CD4-positive, alpha-beta T cell (primary cell): ENCODE results near the gene CIB4. TPM values are rescaled to one million over a fixed set of nuclear protein-coding genes. Genes with fewer than 3 reads are reported as not detected.

Experiments used
- ATAC-seq: fragments of 200-7000 bp; cut with Tn5 transposase; one replicate; pipeline ENCODE4 v1.10.0; 2022; ENCODE audit warnings: mild to moderate bottlenecking; ENCODE audit not compliant: poor library complexity
- CTCF ChIA-PET: fragments of 350-600 bp; sonication (Branson Sonifier 250); formaldehyde crosslinking; loops from one replicate; lab custom pipeline; 2021; ENCODE audit warnings: antibody characterized with exemption, inconsistent platforms; lab: Charles Lee
- POLR2A ChIA-PET: fragments of 350-600 bp; sonication (Branson Sonifier 250); formaldehyde crosslinking; loops from one replicate; lab custom pipeline; 2021; ENCODE audit warnings: antibody characterized with exemption, inconsistent platforms; lab: Charles Lee
- DNase-seq, 14 experiments: peaks; one replicate each; pipeline ENCODE4 v3.0.0-alpha.2; 2013 to 2020; ENCODE audit warnings: mixed read lengths in 2 of 14
- H3K27ac ChIP-seq, 2 donors: one replicate each; pipeline versions ENCODE4 v1.5.1 to v1.7.0; 2013; ENCODE audit warnings: low read length in 2 of 2, low read depth in 1 of 2, mild to moderate bottlenecking in 1 of 2
- H3K27me3 ChIP-seq, 2 experiments: 1 replicate in 1 of 2; 2 replicates in 1 of 2; pipeline versions ENCODE4 v1.6.1 to v1.7.0; 2013; ENCODE audit warnings: low read length in 2 of 2, control low read depth in 1 of 2, mild to moderate bottlenecking in 1 of 2, moderate library complexity in 1 of 2; ENCODE audit not compliant: insufficient read depth in 2 of 2, control insufficient read depth in 1 of 2
- H3K36me3 ChIP-seq: one replicate; pipeline ENCODE4 v1.6.1; 2013; ENCODE audit warnings: low read length, control low read depth; ENCODE audit not compliant: insufficient read depth
- H3K4me1 ChIP-seq: one replicate; pipeline ENCODE4 v1.6.1; 2013; ENCODE audit warnings: low read length, control low read depth; ENCODE audit not compliant: insufficient read depth
- H3K4me3 ChIP-seq: one replicate; pipeline ENCODE4 v1.5.1; 2013; ENCODE audit warnings: mild to moderate bottlenecking, low read length, moderate library complexity
- H3K9me3 ChIP-seq, 2 experiments: 1 replicate in 1 of 2; 2 replicates in 1 of 2; pipeline versions ENCODE4 v1.6.1 to v1.7.0; 2013; ENCODE audit warnings: low read length in 2 of 2, mild to moderate bottlenecking in 2 of 2, control low read depth in 1 of 2, moderate library complexity in 1 of 2; ENCODE audit not compliant: control insufficient read depth in 1 of 2, insufficient read depth in 1 of 2
- H3K27ac Mint-ChIP-seq: one replicate; pipeline ENCODE4 v1.8.0; 2020; ENCODE audit warnings: mixed read lengths
- H3K27me3 Mint-ChIP-seq: one replicate; pipeline ENCODE4 v1.8.0; 2021; ENCODE audit warnings: mixed read lengths
- H3K36me3 Mint-ChIP-seq: one replicate; pipeline ENCODE4 v1.8.0; 2021; ENCODE audit warnings: low read depth, mixed read lengths
- H3K4me1 Mint-ChIP-seq: one replicate; pipeline ENCODE4 v1.8.0; 2021; ENCODE audit warnings: low read depth, mixed read lengths
- H3K4me3 Mint-ChIP-seq: one replicate; pipeline ENCODE4 v1.8.0; 2020; ENCODE audit warnings: mild to moderate bottlenecking, mixed read lengths
- H3K9me3 Mint-ChIP-seq: one replicate; pipeline ENCODE4 v1.8.0; 2020; ENCODE audit warnings: mixed read lengths
- intact Hi-C, 2 experiments: fragments of 100-400 bp; cut with DNase I in 1 of 2; cut with micrococcal nuclease in 1 of 2; formaldehyde crosslinking; loops; one replicate each; pipeline versions ENCODE4 v1.15.1 to v1.9.0; 2023 to 2025; cut with DNase I, micrococcal nuclease
- total RNA-seq, 174 experiments: library from RNA in 2 of 174; stranded (reverse) in 2 of 174; gene quantifications; one replicate each; pipeline ENCODE4 v1.2.3 and lab custom pipeline; 2021 to 2026
- TF ChIP-seq, protein P1 (sequence below): fragments of 200-600 bp; IDR thresholded peaks from one replicate; pipeline ENCODE4 v1.8.0; 2022; ENCODE audit warnings: antibody characterized with exemption, mild to moderate bottlenecking

CIB4 gene
- total RNA-seq, 2 experiments from 2014 or later, result not detected

DNA sequence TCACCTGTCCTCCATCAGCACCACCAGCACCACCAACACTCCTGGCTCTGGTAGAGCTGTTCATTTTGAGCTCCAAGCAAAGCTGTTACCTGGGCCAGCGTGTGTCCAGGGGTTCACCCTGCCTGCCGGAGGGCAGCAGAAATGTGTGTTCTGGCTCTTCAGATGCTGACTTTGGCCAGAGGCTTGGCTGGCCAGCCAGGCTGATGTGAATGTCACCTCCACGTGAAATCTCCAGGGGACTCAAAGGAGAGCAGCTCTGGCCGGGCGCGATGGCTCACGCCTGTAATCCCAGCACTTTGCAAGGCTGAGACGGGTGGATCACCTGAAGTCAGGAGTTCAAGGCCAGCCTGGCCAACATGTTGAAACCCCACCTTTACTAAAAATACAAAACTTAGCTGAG lies 33.5 kb downstream of the CIB4 start:
- ChIA-PET CTCF (no interaction called here), POLR2A (no interaction called here)
- H3K27ac ChIP-seq, result no peak overlapping the region
- TF ChIP-seq, protein P1, sequence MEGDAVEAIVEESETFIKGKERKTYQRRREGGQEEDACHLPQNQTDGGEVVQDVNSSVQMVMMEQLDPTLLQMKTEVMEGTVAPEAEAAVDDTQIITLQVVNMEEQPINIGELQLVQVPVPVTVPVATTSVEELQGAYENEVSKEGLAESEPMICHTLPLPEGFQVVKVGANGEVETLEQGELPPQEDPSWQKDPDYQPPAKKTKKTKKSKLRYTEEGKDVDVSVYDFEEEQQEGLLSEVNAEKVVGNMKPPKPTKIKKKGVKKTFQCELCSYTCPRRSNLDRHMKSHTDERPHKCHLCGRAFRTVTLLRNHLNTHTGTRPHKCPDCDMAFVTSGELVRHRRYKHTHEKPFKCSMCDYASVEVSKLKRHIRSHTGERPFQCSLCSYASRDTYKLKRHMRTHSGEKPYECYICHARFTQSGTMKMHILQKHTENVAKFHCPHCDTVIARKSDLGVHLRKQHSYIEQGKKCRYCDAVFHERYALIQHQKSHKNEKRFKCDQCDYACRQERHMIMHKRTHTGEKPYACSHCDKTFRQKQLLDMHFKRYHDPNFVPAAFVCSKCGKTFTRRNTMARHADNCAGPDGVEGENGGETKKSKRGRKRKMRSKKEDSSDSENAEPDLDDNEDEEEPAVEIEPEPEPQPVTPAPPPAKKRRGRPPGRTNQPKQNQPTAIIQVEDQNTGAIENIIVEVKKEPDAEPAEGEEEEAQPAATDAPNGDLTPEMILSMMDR, result no peak
- Mint-ChIP-seq H3K27me3 (peaks cover 9% of the 10 kb centered on the region), H3K27ac (no peak overlapping the region), H3K4me1 (peaks cover 24% of the 10 kb centered on the region), H3K9me3 (no peaks in the 10 kb centered on the region), H3K4me3 (no peak overlapping the region), H3K36me3 (no peaks in the 10 kb centered on the region)
- no peak for DNase-seq
- H3K36me3 ChIP-seq, result no peaks in the 10 kb centered on the region
- H3K4me1 ChIP-seq, result peaks cover 17% of the 10 kb centered on the region
- no peak overlapping the region for H3K4me3 ChIP-seq
- no peak for ATAC-seq
- peaks cover 0 to 5% of the 10 kb centered on the region in 2 experiments for H3K9me3 ChIP-seq
- intact Hi-C loops, result loop anchor here (5.0 kb wide), 2 partner anchors 320 to 335 kb away; no protein-coding TSS in a partner anchor
- H3K27me3 ChIP-seq, result peaks cover 0 to under 1% of the 10 kb centered on the region in 2 experiments

DNA sequence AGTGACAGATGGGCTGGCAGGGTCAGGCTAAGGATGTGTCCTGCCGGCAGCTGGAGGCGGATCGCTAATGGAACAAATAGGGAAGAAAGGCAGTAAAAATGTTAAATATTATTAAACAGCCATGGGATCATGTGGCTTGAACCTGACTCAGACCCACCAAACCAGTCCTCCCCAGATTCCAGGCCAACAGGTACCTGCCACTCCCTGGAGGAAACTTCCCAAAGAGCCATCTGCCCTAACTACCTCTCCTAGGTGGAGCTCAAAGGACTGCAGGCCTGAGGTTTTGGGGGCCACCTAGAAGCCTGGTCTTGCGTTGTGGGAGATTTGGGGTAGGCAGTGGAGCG lies 34.3 kb downstream of the CIB4 start:
- CTCF ChIA-PET, result no interaction called here
- no peaks in the 10 kb centered on the region for H3K36me3 ChIP-seq
- Mint-ChIP-seq H3K27me3 (peaks cover 15% of the 10 kb centered on the region), H3K9me3 (no peaks in the 10 kb centered on the region), H3K4me1 (peaks cover 24% of the 10 kb centered on the region), H3K27ac (no peak overlapping the region), H3K36me3 (no peaks in the 10 kb centered on the region), H3K4me3 (no peak overlapping the region)
- peaks cover 0 to 5% of the 10 kb centered on the region in 2 experiments for H3K9me3 ChIP-seq
- DNase-seq, result no peak
- intact Hi-C loops, result loop anchor here (5.0 kb wide), 2 partner anchors 320 to 335 kb away; no protein-coding TSS in a partner anchor
- TF ChIP-seq, protein P1, result no peak
- peaks cover 0 to 7% of the 10 kb centered on the region in 2 experiments for H3K27me3 ChIP-seq
- H3K4me3 ChIP-seq, result no peak overlapping the region
- no peak overlapping the region for H3K27ac ChIP-seq
- peaks cover 17% of the 10 kb centered on the region for H3K4me1 ChIP-seq
- ATAC-seq, result no peak
- POLR2A ChIA-PET, result no interaction called here

DNA sequence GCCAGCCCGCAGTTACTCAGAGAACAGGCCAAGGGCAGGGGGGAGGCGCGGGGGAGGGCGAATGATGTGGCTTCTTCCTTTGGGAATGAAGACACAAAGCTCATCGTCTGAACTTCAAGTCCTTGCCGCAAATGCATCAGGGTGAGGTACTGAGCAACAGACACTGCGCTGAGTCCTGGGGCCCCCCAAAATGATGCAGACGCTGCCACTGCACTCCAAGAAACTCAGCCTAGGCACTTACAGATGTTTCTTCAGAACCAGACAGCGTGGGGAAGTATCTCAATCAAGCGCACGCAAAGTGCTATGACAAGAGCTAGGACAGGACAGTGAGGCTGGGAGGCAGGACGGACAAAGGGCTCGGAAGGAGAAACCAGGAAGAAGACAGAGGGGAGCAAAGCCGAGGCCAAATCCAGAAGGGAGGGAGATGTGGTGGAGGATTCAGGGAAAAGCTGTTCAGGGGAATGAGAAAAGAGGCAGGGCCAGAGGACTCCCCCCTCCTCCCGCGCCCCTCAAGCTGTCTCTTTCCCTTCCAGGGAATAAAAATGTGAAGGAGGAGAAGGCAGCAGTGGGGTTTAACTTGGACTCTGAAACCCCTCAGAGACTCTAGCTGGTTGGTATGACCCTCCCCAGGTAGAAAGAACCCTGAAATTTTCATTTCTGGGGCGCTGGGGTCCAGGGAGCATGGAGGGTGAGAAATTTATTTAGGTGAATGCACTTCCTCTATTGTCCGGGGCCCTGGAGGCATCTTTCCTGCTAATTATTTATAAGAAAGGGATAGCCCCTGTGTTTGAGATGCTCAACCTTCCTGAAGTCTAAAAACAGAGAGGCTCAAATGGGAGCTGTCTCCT lies 34.9 kb downstream of the CIB4 start:
- peaks cover 0 to 5% of the 10 kb centered on the region in 2 experiments for H3K9me3 ChIP-seq
- H3K36me3 Mint-ChIP-seq, result no peaks in the 10 kb centered on the region
- no peak for ATAC-seq
- no peak overlapping the region for H3K27ac Mint-ChIP-seq
- CTCF ChIA-PET, result interaction anchor here (1.3 to 1.4 kb wide), 2 partner anchors 7 to 139 kb away, joined by 4 to 5 read pairs; no protein-coding TSS in a partner anchor
- intact Hi-C loops, result loop anchor here (1.0 to 5.0 kb wide), 3 partner anchors 139 to 336 kb away; no protein-coding TSS in a partner anchor
- H3K27me3 Mint-ChIP-seq, result peaks cover 21% of the 10 kb centered on the region
- POLR2A ChIA-PET, result no interaction called here
- peaks cover 24% of the 10 kb centered on the region for H3K4me1 Mint-ChIP-seq
- H3K9me3 Mint-ChIP-seq, result no peaks in the 10 kb centered on the region
- DNase-seq, result no peak
- TF ChIP-seq, protein P1, result no peak
- no peak overlapping the region for H3K4me3 Mint-ChIP-seq
- H3K27ac ChIP-seq, result no peak overlapping the region
- peaks cover 0 to 12% of the 10 kb centered on the region in 2 experiments for H3K27me3 ChIP-seq
- H3K36me3 ChIP-seq, result no peaks in the 10 kb centered on the region
- H3K4me3 ChIP-seq, result no peak overlapping the region
- H3K4me1 ChIP-seq, result peaks cover 17% of the 10 kb centered on the region
